HFFc6 (cell line): ENCODE results near the gene DNAH17. TPM values are rescaled to one million over a fixed set of nuclear protein-coding genes. Genes with fewer than 3 reads are reported as not detected.

Source experiments
- DNase-seq: peaks from one replicate; pipeline ENCODE4 v3.0.0-alpha.2; 2018
- H3K27ac Mint-ChIP-seq: 2 replicates; pipeline ENCODE4 v1.8.0; 2020; ENCODE audit warnings: mild to moderate bottlenecking, mixed read lengths
- H3K27me3 Mint-ChIP-seq: 2 replicates; pipeline ENCODE4 v1.8.0; 2021; ENCODE audit warnings: mild to moderate bottlenecking, moderate library complexity, mixed read lengths; ENCODE audit not compliant: insufficient read depth
- H3K36me3 Mint-ChIP-seq: 2 replicates; pipeline ENCODE4 v1.8.0; 2021; ENCODE audit warnings: low read depth, mixed read lengths
- H3K4me1 Mint-ChIP-seq: 2 replicates; pipeline ENCODE4 v1.8.0; 2020; ENCODE audit warnings: low read depth, mixed read lengths
- H3K4me3 Mint-ChIP-seq: 2 replicates; pipeline ENCODE4 v1.8.0; 2020; ENCODE audit warnings: mild to moderate bottlenecking, moderate library complexity, mixed read lengths
- H3K9me3 Mint-ChIP-seq: 2 replicates; pipeline ENCODE4 v1.8.0; 2020; ENCODE audit warnings: mild to moderate bottlenecking, mixed read lengths
- total RNA-seq, 6 experiments: library from RNA; stranded (reverse); fragmentation: NEBNext Ultra II Directional; extraction: Animal tissue kit (Norgen Biotek cat#: 25700); gene quantifications; 2 replicates in 1 of 6; 3 replicates in 5 of 6; pipeline ENCODE4 v1.2.3, GENCODE V29; 2021
- TF ChIP-seq, protein P1 (sequence below): fragments of 200-600 bp; sonication (generic); IDR thresholded peaks from 2 replicates; pipeline ENCODE4 v1.5.0; 2021; ENCODE audit warnings: antibody characterized with exemption, mild to moderate bottlenecking

Gene DNAH17
- total RNA-seq, 6 experiments from 2014 or later, result not detected

DNA sequence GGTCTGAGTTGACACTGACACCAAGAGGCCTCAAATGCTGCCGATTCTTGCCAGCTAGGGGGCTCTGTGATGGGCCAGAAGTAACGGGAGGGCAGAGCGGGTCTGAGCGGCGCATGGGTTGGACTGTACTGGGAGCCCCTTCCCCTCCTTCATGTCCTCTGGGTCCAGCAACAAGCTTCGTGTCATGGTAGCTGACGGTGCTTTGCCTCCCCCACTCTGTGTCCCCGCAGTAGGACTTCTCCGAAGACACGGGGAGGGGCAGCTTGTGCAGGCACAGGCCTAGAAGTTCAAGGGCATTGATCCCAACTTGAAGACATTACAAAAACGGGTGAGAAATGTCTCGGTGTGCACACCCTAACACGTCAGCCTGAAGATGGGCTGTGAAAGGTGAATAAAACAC lies 39.8 kb upstream of the DNAH17 start:
- TF ChIP-seq, protein P1, sequence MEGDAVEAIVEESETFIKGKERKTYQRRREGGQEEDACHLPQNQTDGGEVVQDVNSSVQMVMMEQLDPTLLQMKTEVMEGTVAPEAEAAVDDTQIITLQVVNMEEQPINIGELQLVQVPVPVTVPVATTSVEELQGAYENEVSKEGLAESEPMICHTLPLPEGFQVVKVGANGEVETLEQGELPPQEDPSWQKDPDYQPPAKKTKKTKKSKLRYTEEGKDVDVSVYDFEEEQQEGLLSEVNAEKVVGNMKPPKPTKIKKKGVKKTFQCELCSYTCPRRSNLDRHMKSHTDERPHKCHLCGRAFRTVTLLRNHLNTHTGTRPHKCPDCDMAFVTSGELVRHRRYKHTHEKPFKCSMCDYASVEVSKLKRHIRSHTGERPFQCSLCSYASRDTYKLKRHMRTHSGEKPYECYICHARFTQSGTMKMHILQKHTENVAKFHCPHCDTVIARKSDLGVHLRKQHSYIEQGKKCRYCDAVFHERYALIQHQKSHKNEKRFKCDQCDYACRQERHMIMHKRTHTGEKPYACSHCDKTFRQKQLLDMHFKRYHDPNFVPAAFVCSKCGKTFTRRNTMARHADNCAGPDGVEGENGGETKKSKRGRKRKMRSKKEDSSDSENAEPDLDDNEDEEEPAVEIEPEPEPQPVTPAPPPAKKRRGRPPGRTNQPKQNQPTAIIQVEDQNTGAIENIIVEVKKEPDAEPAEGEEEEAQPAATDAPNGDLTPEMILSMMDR, result no peak
- DNase-seq, result no peak
- Mint-ChIP-seq H3K9me3 (peaks cover 11% of the 10 kb centered on the region; the same call in 1 of the 2 replicates), H3K27ac (no peak overlapping the region), H3K4me3 (no peak overlapping the region), H3K4me1 (no peaks in the 10 kb centered on the region), H3K27me3 (peaks cover 18% of the 10 kb centered on the region), H3K36me3 (peaks cover 8% of the 10 kb centered on the region)

DNA sequence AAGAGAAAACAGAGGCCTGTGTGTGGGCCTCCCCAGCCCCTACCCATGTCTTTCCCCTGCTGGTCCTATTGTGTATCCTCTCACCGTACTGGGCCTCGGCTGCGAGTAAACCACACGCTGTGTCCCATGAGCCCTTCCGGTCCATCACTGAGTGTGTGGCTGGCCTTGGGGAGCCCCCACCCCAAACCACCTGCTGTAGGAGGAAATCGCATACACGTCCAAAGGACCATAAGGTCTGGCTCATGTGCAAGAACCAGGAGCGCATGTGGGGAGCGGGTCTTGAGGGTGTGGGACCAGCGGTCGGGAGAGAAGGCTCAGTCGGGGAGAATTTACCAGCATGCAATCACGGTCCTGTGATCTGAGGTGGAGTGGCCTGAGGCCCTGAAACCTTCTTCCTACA lies 38.4 kb upstream of the DNAH17 start:
- Mint-ChIP-seq H3K4me3 (no peak overlapping the region), H3K27ac (no peak overlapping the region), H3K9me3 (peaks cover 9% of the 10 kb centered on the region; the same call in 1 of the 2 replicates), H3K36me3 (peaks cover 8% of the 10 kb centered on the region), H3K4me1 (no peaks in the 10 kb centered on the region), H3K27me3 (peaks cover 25% of the 10 kb centered on the region)
- no peak for DNase-seq
- TF ChIP-seq, protein P1, result no peak

DNA sequence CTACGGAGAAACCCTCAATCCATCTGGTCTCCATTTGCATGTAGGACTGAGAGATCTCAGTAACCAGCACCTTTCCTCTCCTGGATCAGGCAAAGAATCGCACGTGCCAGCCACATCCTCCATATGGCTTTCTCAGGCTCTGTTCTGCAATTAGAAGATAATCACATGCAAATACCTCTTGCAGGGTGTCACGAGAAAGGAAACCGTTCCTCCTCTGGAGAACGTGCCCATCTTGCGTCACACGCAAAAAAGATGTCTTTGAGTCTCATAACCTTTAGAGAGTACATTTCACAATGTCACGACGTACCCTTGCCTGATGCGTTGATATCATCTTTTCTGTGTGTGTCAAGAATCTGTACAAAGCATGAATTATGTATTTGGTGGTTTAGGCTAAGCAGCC lies 36.2 kb upstream of the DNAH17 start:
- DNase-seq, result no peak
- Mint-ChIP-seq H3K27ac (no peak overlapping the region), H3K27me3 (peaks cover 22% of the 10 kb centered on the region), H3K4me3 (no peak overlapping the region), H3K4me1 (no peaks in the 10 kb centered on the region), H3K9me3 (no peaks in the 10 kb centered on the region), H3K36me3 (no peaks in the 10 kb centered on the region)
- TF ChIP-seq, protein P1, result no peak

DNA sequence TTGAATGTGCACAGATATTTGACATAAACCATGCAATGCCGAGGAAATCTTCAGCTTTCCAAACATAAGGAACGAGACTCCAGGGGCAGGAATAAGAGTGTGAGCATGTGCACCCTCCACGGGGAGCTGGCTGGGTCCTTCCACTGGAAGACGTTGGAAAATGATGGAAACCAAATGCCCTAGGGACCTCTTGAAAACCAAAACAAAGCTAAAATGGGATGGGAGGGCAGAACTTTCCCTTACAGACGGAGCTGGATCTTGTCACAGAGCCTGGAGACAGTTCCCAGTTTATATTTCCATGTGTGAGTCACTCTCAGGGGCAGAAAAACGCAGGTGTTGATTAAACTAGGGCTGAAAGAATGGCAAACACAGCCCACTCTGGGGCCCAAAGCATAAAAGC lies 34.4 kb upstream of the DNAH17 start:
- no peak overlapping the region for H3K4me3 Mint-ChIP-seq
- H3K27ac Mint-ChIP-seq, result no peak overlapping the region
- no peak for DNase-seq
- H3K36me3 Mint-ChIP-seq, result no peaks in the 10 kb centered on the region
- H3K27me3 Mint-ChIP-seq, result peaks cover 27% of the 10 kb centered on the region
- TF ChIP-seq, protein P1, result no peak
- H3K4me1 Mint-ChIP-seq, result no peaks in the 10 kb centered on the region
- H3K9me3 Mint-ChIP-seq, result no peaks in the 10 kb centered on the region

DNA sequence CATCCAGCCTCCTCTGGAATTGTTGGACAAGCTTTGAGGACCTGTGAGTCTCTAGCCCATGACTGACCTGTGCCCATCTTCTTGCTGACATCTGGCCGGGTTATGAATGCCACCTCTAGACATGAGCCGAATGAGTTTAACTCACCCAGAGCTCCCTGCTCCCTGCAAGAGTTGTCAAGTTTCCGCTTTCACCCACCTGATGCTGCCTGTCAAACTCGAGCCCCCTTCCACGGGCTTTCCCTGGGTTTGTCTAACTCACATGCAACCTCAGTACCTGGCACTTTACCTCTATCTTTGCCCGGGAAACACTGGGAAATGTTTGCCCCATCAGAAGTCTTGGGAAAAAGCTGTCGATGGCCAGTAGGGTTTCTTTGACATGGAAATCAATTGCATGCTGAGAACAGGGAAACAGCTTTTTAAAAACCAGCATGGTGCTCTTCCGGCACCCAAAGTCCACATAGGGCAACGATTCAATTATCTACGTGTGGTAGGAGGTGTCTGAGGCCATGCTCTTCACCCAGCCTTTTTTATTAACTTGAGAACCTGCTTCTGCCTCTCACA lies 33.8 kb upstream of the DNAH17 start:
- no peak for DNase-seq
- TF ChIP-seq, protein P1, result no peak
- Mint-ChIP-seq H3K27ac (no peak overlapping the region), H3K4me3 (no peak overlapping the region), H3K36me3 (no peaks in the 10 kb centered on the region), H3K4me1 (no peaks in the 10 kb centered on the region), H3K27me3 (peaks cover 31% of the 10 kb centered on the region), H3K9me3 (no peaks in the 10 kb centered on the region)

DNA sequence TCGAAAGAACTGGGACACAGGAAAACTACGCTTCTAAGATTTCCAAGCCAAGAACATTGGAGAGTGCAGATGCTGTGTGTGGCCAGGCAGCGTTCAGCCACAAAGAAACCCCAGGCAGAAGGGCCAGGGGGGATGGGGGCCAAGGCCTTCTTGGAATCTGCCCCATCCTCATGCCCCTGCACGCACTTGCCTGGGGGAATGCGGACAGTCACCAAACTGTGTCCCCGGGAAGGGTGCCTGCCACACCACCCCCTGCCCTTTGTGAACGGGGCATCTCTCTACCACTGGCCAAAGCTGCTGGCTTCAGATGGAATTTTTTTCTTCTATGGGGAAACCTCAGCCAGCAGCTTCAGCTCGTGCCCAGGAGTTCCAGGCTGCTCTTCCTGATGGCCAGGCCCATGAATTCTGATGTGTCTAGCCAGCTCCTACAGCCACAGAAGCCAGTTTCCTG lies 32.0 kb upstream of the DNAH17 start:
- peaks cover 33% of the 10 kb centered on the region for H3K27me3 Mint-ChIP-seq
- H3K4me3 Mint-ChIP-seq, result no peak overlapping the region

More for the DNA sequence above, 32.0 kb upstream of the DNAH17 start:
- no peak for DNase-seq
- no peaks in the 10 kb centered on the region for H3K4me1 Mint-ChIP-seq
- H3K36me3 Mint-ChIP-seq, result no peaks in the 10 kb centered on the region
- no peaks in the 10 kb centered on the region for H3K9me3 Mint-ChIP-seq
- H3K27ac Mint-ChIP-seq, result no peak overlapping the region
- TF ChIP-seq, protein P1, result no peak
